Loucy (cell line): ENCODE measurements around the gene TGM4.

Source experiments
- H2AFZ ChIP-seq: fragments of 200-600 bp; sonication (generic); 2 replicates; pipeline ENCODE4 v1.6.0; 2016; ENCODE audit warnings: antibody characterized with exemption, mild to moderate bottlenecking, low read length, moderate library complexity
- H3F3A ChIP-seq: fragments of 200-600 bp; 2 replicates; pipeline ENCODE4 v1.6.0; 2016; ENCODE audit warnings: antibody characterized with exemption, low read depth, mild to moderate bottlenecking
- H3K27me3 ChIP-seq: fragments of 200-600 bp; sonication (generic); 2 replicates; pipeline ENCODE4 v1.6.1; 2014; ENCODE audit warnings: low read length, mild to moderate bottlenecking; ENCODE audit not compliant: insufficient read depth, poor library complexity, severe bottlenecking
- H3K36me3 ChIP-seq: fragments of 200-600 bp; sonication (generic); 2 replicates; pipeline ENCODE4 v1.6.1; 2016; ENCODE audit warnings: low read length; ENCODE audit not compliant: insufficient read depth
- H3K4me1 ChIP-seq: fragments of 200-600 bp; sonication (generic); 2 replicates; pipeline ENCODE4 v1.5.1; 2014; ENCODE audit warnings: low read length, mild to moderate bottlenecking; ENCODE audit not compliant: insufficient read depth, poor library complexity, severe bottlenecking
- H3K4me2 ChIP-seq: fragments of 200-600 bp; sonication (generic); 2 replicates; pipeline ENCODE4 v1.6.0; 2014; ENCODE audit warnings: antibody characterized with exemption, low read length, low read depth, mild to moderate bottlenecking; ENCODE audit not compliant: poor library complexity, severe bottlenecking
- H3K4me3 ChIP-seq: fragments of 200-600 bp; sonication (generic); 2 replicates; pipeline ENCODE4 v1.5.1; 2014; ENCODE audit warnings: low read length, mild to moderate bottlenecking, mixed read lengths; ENCODE audit not compliant: poor library complexity, severe bottlenecking
- H3K79me2 ChIP-seq: fragments of 200-600 bp; sonication (generic); 2 replicates; pipeline ENCODE4 v1.6.1; 2014; ENCODE audit warnings: low read length; ENCODE audit not compliant: insufficient read depth
- H3K9ac ChIP-seq: fragments of 200-600 bp; sonication (generic); 2 replicates; pipeline ENCODE4 v1.6.0; 2014; ENCODE audit warnings: mild to moderate bottlenecking, low read depth, low read length, moderate library complexity; ENCODE audit not compliant: poor library complexity, severe bottlenecking
- H3K9me2 ChIP-seq: fragments of 200-600 bp; sonication (generic); replicated peaks from 2 replicates; pipeline ENCODE4 v1.6.1; 2016; ENCODE audit warnings: low read depth, low read length, mixed read lengths
- H3K9me3 ChIP-seq: fragments of 200-600 bp; sonication (generic); 2 replicates; pipeline ENCODE4 v1.6.1; 2014; ENCODE audit warnings: mild to moderate bottlenecking, antibody characterized with exemption, low read length, low read depth; ENCODE audit not compliant: insufficient read depth
- H4K20me1 ChIP-seq: fragments of 200-600 bp; sonication (generic); 2 replicates; pipeline ENCODE4 v1.6.0; 2014; ENCODE audit warnings: antibody characterized with exemption, low read length, mild to moderate bottlenecking; ENCODE audit not compliant: insufficient read depth, poor library complexity, severe bottlenecking
- CTCF ChIP-seq: fragments of 200-600 bp; sonication (generic); conservative IDR thresholded peaks from 2 replicates; pipeline ENCODE4 v1.5.1; 2014; ENCODE audit warnings: mild to moderate bottlenecking, antibody characterized with exemption, low read length
- EZH2phosphoT487 ChIP-seq: fragments of 200-600 bp; IDR thresholded peaks from 2 replicates; pipeline ENCODE4 v1.6.1; 2018; ENCODE audit warnings: antibody characterized with exemption, mild to moderate bottlenecking, moderate library complexity, borderline replicate concordance

TGM4 gene

GRCh38 chr3:44926921-44927320, 52.5 kb downstream of the TGM4 start:
- TF ChIP-seq EZH2phosphoT487 (no peak), CTCF (no peak)
- no peaks in the 10 kb centered on the region for H3K27me3 ChIP-seq
- no peaks in the 10 kb centered on the region for H3F3A ChIP-seq
- no peak overlapping the region for H3K4me2 ChIP-seq
- H3K4me3 ChIP-seq: no peak overlapping the region
- no peaks in the 10 kb centered on the region for H3K4me1 ChIP-seq
- no peak overlapping the region for H3K9ac ChIP-seq
- no peaks in the 10 kb centered on the region for H3K9me3 ChIP-seq
- H3K9me2 ChIP-seq: no peaks in the 10 kb centered on the region
- H3K79me2 ChIP-seq: no peaks in the 10 kb centered on the region
- H2AFZ ChIP-seq: no peak overlapping the region
- peaks cover 58% of the 10 kb centered on the region; the same call in 1 of the 2 replicates for H3K36me3 ChIP-seq
- no peaks in the 10 kb centered on the region for H4K20me1 ChIP-seq

GRCh38 chr3:44927371-44927770, 53.0 kb downstream of the TGM4 start:
- no peak overlapping the region for H2AFZ ChIP-seq
- H3K36me3 ChIP-seq: peaks cover 63% of the 10 kb centered on the region; the same call in 1 of the 2 replicates
- H3K9ac ChIP-seq: no peak overlapping the region
- no peaks in the 10 kb centered on the region for H4K20me1 ChIP-seq
- H3K4me1 ChIP-seq: no peaks in the 10 kb centered on the region
- H3K9me2 ChIP-seq: no peaks in the 10 kb centered on the region
- H3K4me2 ChIP-seq: no peak overlapping the region
- H3K79me2 ChIP-seq: no peaks in the 10 kb centered on the region
- no peaks in the 10 kb centered on the region for H3K27me3 ChIP-seq
- TF ChIP-seq CTCF: no peak
- no peak overlapping the region for H3K4me3 ChIP-seq
- no peaks in the 10 kb centered on the region for H3K9me3 ChIP-seq
- H3F3A ChIP-seq: no peaks in the 10 kb centered on the region

GRCh38 chr3:44929782-44930181, 55.4 kb downstream of the TGM4 start:
- no peak for TF ChIP-seq EZH2phosphoT487
- no peak for TF ChIP-seq CTCF
- Histone ChIP-seq H3K27me3 (no peaks in the 10 kb centered on the region), H3K4me3 (no peak overlapping the region), H3K4me2 (no peak overlapping the region), H3K9me3 (no peaks in the 10 kb centered on the region), H3K9ac (no peak overlapping the region), H3K4me1 (no peaks in the 10 kb centered on the region), H3K9me2 (no peaks in the 10 kb centered on the region), H3K36me3 (peaks cover 74% of the 10 kb centered on the region; the same call in 1 of the 2 replicates), H2AFZ (no peak overlapping the region), H3F3A (no peaks in the 10 kb centered on the region), H4K20me1 (no peaks in the 10 kb centered on the region), H3K79me2 (no peaks in the 10 kb centered on the region)
